ENCODE data around the gene C12orf42. TPM values are rescaled to one million over a fixed set of nuclear protein-coding genes. Genes with fewer than 3 reads are reported as not detected.

Gene C12orf42
- total and polyA plus RNA-seq, 2 of the 4 experiments (the other 2 are of a cell fraction): not detected

GRCh38 chr12:103331643-103332042 lies 164.1 kb downstream of the C12orf42 start:
- H4K5ac ChIP-seq (ENCODE audit: low read depth, low read length): no peak overlapping the region
- no peak for TF ChIP-seq FOS (IDR thresholded peaks at IDR 0.05; ENCODE audit: low read depth, low read length)
- TF ChIP-seq NFE2L2 (IDR thresholded peaks at IDR 0.05; ENCODE audit: low read depth, low read length): no peak
- no peak for TF ChIP-seq CTCF (conservative IDR thresholded peaks at IDR 0.05; ENCODE audit: low read depth, low read length)
- no peak for TF ChIP-seq RCOR1 (IDR thresholded peaks at IDR 0.05; ENCODE audit: insufficient replicate concordance, low read length)
- H4K20me1 ChIP-seq (ENCODE audit: insufficient read depth, low read length): no peaks in the 10 kb centered on the region
- no peak overlapping the region for H2BK15ac ChIP-seq (ENCODE audit: low read depth, low read length)
- no peak overlapping the region for H3K18ac ChIP-seq (ENCODE audit: low read depth, low read length)
- 83% methylated on average over 2 of the region's 4 CpGs; no CpG with 5 or more reads in 1 of the 2 experiments for WGBS, 2 experiments (ENCODE audit: extremely low coverage in 2 of 2, insufficient read length in 1 of 2)
- H2AK5ac ChIP-seq (ENCODE audit: low read depth, low read length): no peak overlapping the region
- H4K8ac ChIP-seq (ENCODE audit: low read depth in 2 of 2, low read length in 2 of 2): no peak overlapping the region
- no peak overlapping the region for H3K9ac ChIP-seq (ENCODE audit: low read depth, low read length)
- H2AFZ ChIP-seq (replicated peaks; ENCODE audit: low read length, poor library complexity): no peak overlapping the region
- no peak overlapping the region for H3K4me2 ChIP-seq (ENCODE audit: low read depth, low read length)
- no peak overlapping the region for H3K27ac ChIP-seq (ENCODE audit: insufficient read depth, low read length)
- no peaks in the 10 kb centered on the region for H3K9me1 ChIP-seq (ENCODE audit: insufficient read depth, low read length)
- no peak overlapping the region for H3K23ac ChIP-seq (ENCODE audit: low read depth, low read length)
- CTCF ChIA-PET: no interaction called here
- in situ Hi-C loops (cut with MboI; ENCODE audit: low sequenced_read_pairs) (no loop called here), intact Hi-C loops (cut with micrococcal nuclease) (no loop called here), dilution Hi-C loops (cut with HindIII; ENCODE audit: low sequenced_read_pairs, unreplicated experiment) (no loop called here)
- peaks cover 5% of the 10 kb centered on the region; the same call in 1 of the 2 replicates for H3K9me3 ChIP-seq (ENCODE audit: control insufficient read depth, insufficient read depth, low read length)
- no peak overlapping the region for H4K91ac ChIP-seq (ENCODE audit: insufficient read depth, low read depth, low read length)
- ATAC-seq (ENCODE audit: low read depth): no peak
- H2BK5ac ChIP-seq (ENCODE audit: low read depth, low read length, poor library complexity, severe bottlenecking): no peak overlapping the region
- no peaks in the 10 kb centered on the region for H3K27me3 ChIP-seq (ENCODE audit: control insufficient read depth, insufficient read depth, low read length)
- H3K14ac ChIP-seq (replicated peaks; ENCODE audit: low read depth, low read length): no peak overlapping the region
- no peak overlapping the region for H2BK20ac ChIP-seq (ENCODE audit: low read depth, low read length)
- POLR2A ChIA-PET (ENCODE audit: unreplicated experiment): no interaction called here
- H3K4me3 ChIP-seq (ENCODE audit: insufficient read depth, low read depth, low read length): no peak overlapping the region
- H3K4ac ChIP-seq (ENCODE audit: low read depth, low read length): no peak overlapping the region
- H2AK9ac ChIP-seq (replicated peaks; ENCODE audit: low read depth, low read length, poor library complexity): no peak overlapping the region
- no peak for DNase-seq
- no peak overlapping the region for H3K56ac ChIP-seq (ENCODE audit: extremely low read depth, insufficient read depth, low read length)
- no peaks in the 10 kb centered on the region for H3K4me1 ChIP-seq (ENCODE audit: control insufficient read depth, insufficient read depth, low read length)
- H3K36me3 ChIP-seq (ENCODE audit: control insufficient read depth, insufficient read depth, low read length): no peaks in the 10 kb centered on the region
- no peaks in the 10 kb centered on the region for H3K79me1 ChIP-seq (ENCODE audit: low read depth in 1 of 2, low read length in 2 of 2)
- H2BK120ac ChIP-seq (ENCODE audit: low read depth, low read length): no peak overlapping the region
- BruUV-seq (replicated peaks): no TSS peak

Data from IMR-90 (cell line).